ENCODE results near the gene ZNF860. TPM values are rescaled to one million over a fixed set of nuclear protein-coding genes. Genes with fewer than 3 reads are reported as not detected.

The ZNF860 gene
- total and polyA plus RNA-seq, 2 donors (not counting 1 experiment from before 2014, with no cell fraction given) = 16.2 to 41.4 TPM

DNA sequence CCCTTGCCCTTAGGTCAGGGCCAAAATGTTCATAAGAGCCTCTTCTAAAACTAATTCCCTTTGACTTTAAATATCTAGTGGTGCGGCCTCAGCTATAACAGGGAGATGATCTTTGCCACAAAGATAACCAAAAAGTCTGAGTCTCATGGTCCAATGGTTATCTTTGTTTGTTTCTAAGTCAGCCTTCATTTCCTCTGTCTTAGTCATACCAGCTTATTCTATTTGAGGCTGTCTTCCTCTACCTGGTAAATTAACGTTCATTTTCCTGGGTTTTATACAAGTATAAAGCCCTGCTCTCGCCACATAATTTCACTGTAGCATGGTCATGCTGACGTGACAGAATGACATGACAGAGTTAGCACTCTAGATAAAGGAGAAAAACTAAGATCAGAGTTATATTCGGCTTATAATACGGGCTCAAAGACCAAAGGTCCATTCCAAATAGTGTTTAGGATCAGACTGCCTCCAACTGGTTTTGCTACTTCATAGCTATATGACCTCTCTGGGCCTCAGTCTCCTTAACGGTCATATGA lies 18.4 kb downstream of the ZNF860 start:
- 86% methylated on average over 1 of the region's 7 CpGs for WGBS (ENCODE audit: insufficient coverage)
- Histone ChIP-seq H3K36me3 (replicated peaks in 1 of 2; ENCODE audit: control extremely low read depth in 1 of 2, control insufficient read depth in 1 of 2, extremely low read depth in 1 of 2, insufficient read depth in 2 of 2, low read length in 1 of 2) (peaks cover 0 to 6% of the 10 kb centered on the region in 2 experiments), H3K4me3 (ENCODE audit: control extremely low read depth in 1 of 5, extremely low read depth in 1 of 5, insufficient read depth in 1 of 5, low read depth in 2 of 5, low read length in 4 of 5) (peak overlapping the region in 1 of 5 experiments; percentile 1), H3K9ac (ENCODE audit: low read length) (peak overlapping the region; percentile 4), H3K27ac (ENCODE audit: low read length in 2 of 2) (peak overlapping the region; percentile 59 to 85), H3K4me2 (replicated peaks; ENCODE audit: low read depth, low read length, poor library complexity, severe bottlenecking) (peak overlapping the region; percentile 50), H3K4me1 (ENCODE audit: control insufficient read depth in 2 of 2, insufficient read depth in 2 of 2, low read length in 2 of 2) (peaks cover 39% of the 10 kb centered on the region in 2 donors), H3K27me3 (replicated peaks in 1 of 4; ENCODE audit: control extremely low read depth in 1 of 4, control insufficient read depth in 3 of 4, insufficient read depth in 4 of 4, low read length in 3 of 4) (no peaks in the 10 kb centered on the region), H3K79me2 (ENCODE audit: control insufficient read depth, insufficient read depth, low read length) (no peaks in the 10 kb centered on the region), H3K9me3 (ENCODE audit: control extremely low read depth in 1 of 3, control insufficient read depth in 2 of 3, insufficient read depth in 1 of 3, low read length in 2 of 3) (peaks cover under 1 to 8% (median under 1%) of the 10 kb centered on the region in 3 donors), H4K20me1 (ENCODE audit: control insufficient read depth, insufficient read depth, low read length, poor library complexity, severe bottlenecking) (no peaks in the 10 kb centered on the region), H2AFZ (ENCODE audit: insufficient read depth, low read depth, low read length, poor library complexity, severe bottlenecking) (peak overlapping the region; percentile 57)
- DNase-seq (peak; percentile 27), ATAC-seq (ENCODE audit: low read depth) (peak; percentile 88)
- POLR2A ChIA-PET = interaction anchor here (2.1 kb wide), 1 partner anchor 18 kb away, joined by 11 read pairs; the partner anchor contains the start of genes OSBPL10 and ZNF860
- TF ChIP-seq, protein P1, sequence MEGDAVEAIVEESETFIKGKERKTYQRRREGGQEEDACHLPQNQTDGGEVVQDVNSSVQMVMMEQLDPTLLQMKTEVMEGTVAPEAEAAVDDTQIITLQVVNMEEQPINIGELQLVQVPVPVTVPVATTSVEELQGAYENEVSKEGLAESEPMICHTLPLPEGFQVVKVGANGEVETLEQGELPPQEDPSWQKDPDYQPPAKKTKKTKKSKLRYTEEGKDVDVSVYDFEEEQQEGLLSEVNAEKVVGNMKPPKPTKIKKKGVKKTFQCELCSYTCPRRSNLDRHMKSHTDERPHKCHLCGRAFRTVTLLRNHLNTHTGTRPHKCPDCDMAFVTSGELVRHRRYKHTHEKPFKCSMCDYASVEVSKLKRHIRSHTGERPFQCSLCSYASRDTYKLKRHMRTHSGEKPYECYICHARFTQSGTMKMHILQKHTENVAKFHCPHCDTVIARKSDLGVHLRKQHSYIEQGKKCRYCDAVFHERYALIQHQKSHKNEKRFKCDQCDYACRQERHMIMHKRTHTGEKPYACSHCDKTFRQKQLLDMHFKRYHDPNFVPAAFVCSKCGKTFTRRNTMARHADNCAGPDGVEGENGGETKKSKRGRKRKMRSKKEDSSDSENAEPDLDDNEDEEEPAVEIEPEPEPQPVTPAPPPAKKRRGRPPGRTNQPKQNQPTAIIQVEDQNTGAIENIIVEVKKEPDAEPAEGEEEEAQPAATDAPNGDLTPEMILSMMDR (IDR thresholded peaks at IDR 0.05) = no peak
- TF ChIP-seq EZH2 (IDR thresholded peaks at IDR 0.05; ENCODE audit: borderline replicate concordance, insufficient read depth, low read depth, low read length, poor library complexity, severe bottlenecking) = no peak
- H3K4me3 Mint-ChIP-seq = peak overlapping the region; percentile 83
- H3K4me1 Mint-ChIP-seq = peaks cover 66% of the 10 kb centered on the region
- CTCF ChIA-PET = interaction anchor here (0.9 to 3.0 kb wide), 10 partner anchors 9 to 275 kb away, joined by 3 to 19 read pairs (median 4); no protein-coding TSS in a partner anchor
- H3K27ac Mint-ChIP-seq = peak overlapping the region; percentile 98
- H3K9me3 Mint-ChIP-seq (ENCODE audit: insufficient read depth) = no peaks in the 10 kb centered on the region
- no peaks in the 10 kb centered on the region for H3K27me3 Mint-ChIP-seq
- intact Hi-C loops (cut with micrococcal nuclease) = loop anchor here (2.0 kb wide), 1 partner anchor 19 kb away; the partner anchor contains the start of genes OSBPL10 and ZNF860

DNA sequence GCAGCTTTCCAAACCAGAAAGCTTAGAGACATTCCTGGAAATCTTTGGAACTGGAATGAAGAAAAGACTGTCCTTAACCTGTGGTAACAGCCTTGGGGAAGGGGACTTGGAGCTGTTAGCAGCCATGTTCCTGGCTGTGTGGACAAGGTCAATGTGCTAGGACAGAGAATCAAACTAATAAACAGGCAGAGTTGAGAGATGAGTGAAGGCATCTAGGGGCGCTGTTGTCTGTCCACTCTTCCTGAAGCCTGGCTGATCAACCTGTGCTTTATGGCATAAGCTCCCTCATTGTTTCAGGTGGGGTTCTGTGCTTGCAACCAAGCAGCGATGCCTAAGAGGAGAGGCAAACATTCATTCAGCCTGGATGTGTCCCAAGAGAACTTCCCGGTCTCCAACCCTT lies 19.3 kb downstream of the ZNF860 start:
- Histone ChIP-seq H3K36me3 (replicated peaks in 1 of 2; ENCODE audit: control extremely low read depth in 1 of 2, control insufficient read depth in 1 of 2, extremely low read depth in 1 of 2, insufficient read depth in 2 of 2, low read length in 1 of 2) (peaks cover 0 to 6% of the 10 kb centered on the region in 2 experiments), H3K79me2 (ENCODE audit: control insufficient read depth, insufficient read depth, low read length) (no peaks in the 10 kb centered on the region), H3K4me3 (ENCODE audit: control extremely low read depth in 1 of 5, extremely low read depth in 1 of 5, insufficient read depth in 1 of 5, low read depth in 2 of 5, low read length in 4 of 5) (no peak overlapping the region), H2AFZ (ENCODE audit: insufficient read depth, low read depth, low read length, poor library complexity, severe bottlenecking) (no peak overlapping the region), H3K4me2 (replicated peaks; ENCODE audit: low read depth, low read length, poor library complexity, severe bottlenecking) (peak overlapping the region; percentile 50), H3K4me1 (ENCODE audit: control insufficient read depth in 2 of 2, insufficient read depth in 2 of 2, low read length in 2 of 2) (peaks cover 39% of the 10 kb centered on the region in 2 donors), H3K27me3 (replicated peaks in 1 of 4; ENCODE audit: control extremely low read depth in 1 of 4, control insufficient read depth in 3 of 4, insufficient read depth in 4 of 4, low read length in 3 of 4) (no peaks in the 10 kb centered on the region), H3K27ac (ENCODE audit: low read length in 2 of 2) (peak overlapping the region in 1 of 2 donors; percentile 85), H4K20me1 (ENCODE audit: control insufficient read depth, insufficient read depth, low read length, poor library complexity, severe bottlenecking) (no peaks in the 10 kb centered on the region), H3K9me3 (ENCODE audit: control extremely low read depth in 1 of 3, control insufficient read depth in 2 of 3, insufficient read depth in 1 of 3, low read length in 2 of 3) (peaks cover 0 to 8% (median 0%) of the 10 kb centered on the region in 3 donors), H3K9ac (ENCODE audit: low read length) (no peak overlapping the region)
- H3K9me3 Mint-ChIP-seq (ENCODE audit: insufficient read depth) = no peaks in the 10 kb centered on the region
- H3K27me3 Mint-ChIP-seq = no peaks in the 10 kb centered on the region
- POLR2A ChIA-PET = interaction anchor here (0.5 to 2.1 kb wide), 3 partner anchors 9 to 112 kb away, joined by 3 to 11 read pairs (median 3); partner anchors contain the start of genes OSBPL10 and ZNF860
- DNase-seq (no peak), ATAC-seq (ENCODE audit: low read depth) (no peak)
- H3K4me1 Mint-ChIP-seq = peaks cover 69% of the 10 kb centered on the region
- WGBS (ENCODE audit: insufficient coverage) = 100% methylated on average over 1 of the region's 3 CpGs
- CTCF ChIA-PET = interaction anchor here (0.8 to 3.0 kb wide), 6 partner anchors 11 to 276 kb away, joined by 3 to 19 read pairs (median 4); no protein-coding TSS in a partner anchor
- H3K4me3 Mint-ChIP-seq = peak overlapping the region; percentile 83
- TF ChIP-seq, protein P1 (IDR thresholded peaks at IDR 0.05) = no peak
- TF ChIP-seq EZH2 (IDR thresholded peaks at IDR 0.05; ENCODE audit: borderline replicate concordance, insufficient read depth, low read depth, low read length, poor library complexity, severe bottlenecking) = no peak
- peak overlapping the region; percentile 98 for H3K27ac Mint-ChIP-seq
- intact Hi-C loops (cut with micrococcal nuclease) = no loop called here
